CD14-positive monocyte (primary cell): ENCODE measurements around the gene MORC1. TPM values are rescaled to one million over a fixed set of nuclear protein-coding genes. Genes with fewer than 3 reads are reported as not detected.

Experiments used
- DNase-seq, 3 donors: peaks; one replicate each; pipeline ENCODE4 v3.0.0-alpha.2; 2011 to 2022
- H2AFZ ChIP-seq: 2 replicates; pipeline ENCODE4 v1.6.0; 2012; ENCODE audit warnings: mild to moderate bottlenecking, low read depth, low read length, inconsistent platforms; ENCODE audit not compliant: insufficient read depth, poor library complexity, severe bottlenecking
- H3K27ac ChIP-seq, 2 donors: 1 replicate in 1 of 2; 2 replicates in 1 of 2; pipeline ENCODE4 v1.5.1; 2012 to 2013; ENCODE audit warnings: low read length in 2 of 2, control low read depth in 1 of 2, inconsistent platforms in 1 of 2, low read depth in 1 of 2, mild to moderate bottlenecking in 1 of 2
- H3K27me3 ChIP-seq, 2 donors: one replicate each; pipeline versions ENCODE4 v1.6.0 to v1.6.1; 2011 to 2013; ENCODE audit warnings: low read length in 2 of 2; ENCODE audit not compliant: control insufficient read depth in 2 of 2, insufficient read depth in 2 of 2
- H3K36me3 ChIP-seq, 2 donors: replicated peaks in 1 of 2; 1 replicate in 1 of 2; 2 replicates in 1 of 2; pipeline versions ENCODE4 v1.5.1 to v1.6.1; 2012 to 2013; ENCODE audit warnings: low read length in 2 of 2, control low read depth in 1 of 2, inconsistent platforms in 1 of 2, mild to moderate bottlenecking in 1 of 2; ENCODE audit not compliant: insufficient read depth in 2 of 2, control insufficient read depth in 1 of 2
- H3K4me1 ChIP-seq, 2 donors: 1 replicate in 1 of 2; 2 replicates in 1 of 2; pipeline versions ENCODE4 v1.5.1 to v1.6.1; 2012 to 2013; ENCODE audit warnings: low read length in 2 of 2, control low read depth in 1 of 2, inconsistent platforms in 1 of 2, mild to moderate bottlenecking in 1 of 2, moderate library complexity in 1 of 2; ENCODE audit not compliant: insufficient read depth in 2 of 2, control insufficient read depth in 1 of 2
- H3K4me2 ChIP-seq: replicated peaks from 2 replicates; pipeline ENCODE3; 2012; ENCODE audit warnings: low read length, moderate library complexity, mild to moderate bottlenecking; ENCODE audit not compliant: poor library complexity, severe bottlenecking; ENCODE audit errors: extremely low read depth
- H3K4me3 ChIP-seq, 3 experiments: fragments of 200-600 bp in 1 of 3; sonication (generic) in 1 of 3; replicated peaks in 1 of 3; 1 replicate in 2 of 3; 2 replicates in 1 of 3; pipeline ENCODE4 v1.5.1; 2011 to 2013; ENCODE audit warnings: low read length in 3 of 3, mild to moderate bottlenecking in 3 of 3, control low read depth in 2 of 3, low read depth in 2 of 3, inconsistent platforms in 1 of 3, moderate library complexity in 1 of 3
- H3K79me2 ChIP-seq: 2 replicates; pipeline ENCODE4 v1.6.0; 2012; ENCODE audit warnings: mild to moderate bottlenecking, control low read depth, inconsistent platforms, low read length, moderate library complexity; ENCODE audit not compliant: insufficient read depth
- H3K9ac ChIP-seq: 2 replicates; pipeline ENCODE4 v1.6.0; 2017; ENCODE audit warnings: low read length, mild to moderate bottlenecking; ENCODE audit not compliant: insufficient read depth, poor library complexity, severe bottlenecking
- H3K9me3 ChIP-seq, 2 donors: replicated peaks in 1 of 2; 1 replicate in 1 of 2; 2 replicates in 1 of 2; pipeline versions ENCODE4 v1.5.1 to v1.6.1; 2012 to 2013; ENCODE audit warnings: low read length in 2 of 2, control low read depth in 1 of 2; ENCODE audit not compliant: control insufficient read depth in 1 of 2, insufficient read depth in 1 of 2
- H4K20me1 ChIP-seq: 2 replicates; pipeline ENCODE4 v1.6.0; 2012; ENCODE audit warnings: mild to moderate bottlenecking, low read length, control low read depth, moderate library complexity; ENCODE audit not compliant: insufficient read depth
- H3K27ac Mint-ChIP-seq, 7 donors: one replicate each; pipeline ENCODE4 v1.8.0; 2020; ENCODE audit warnings: mild to moderate bottlenecking in 7 of 7, mixed read lengths in 7 of 7, moderate library complexity in 6 of 7, inconsistent platforms in 2 of 7
- H3K27me3 Mint-ChIP-seq, 3 donors: one replicate each; pipeline ENCODE4 v1.8.0; 2021 to 2022; ENCODE audit warnings: low read depth in 3 of 3, mild to moderate bottlenecking in 3 of 3, mixed read lengths in 3 of 3, moderate library complexity in 3 of 3, inconsistent platforms in 1 of 3
- H3K36me3 Mint-ChIP-seq, 2 donors: one replicate each; pipeline ENCODE4 v1.8.0; 2020; ENCODE audit warnings: mixed read lengths in 2 of 2, inconsistent platforms in 1 of 2, mild to moderate bottlenecking in 1 of 2
- H3K4me1 Mint-ChIP-seq: one replicate; pipeline ENCODE4 v1.8.0; 2020; ENCODE audit warnings: mild to moderate bottlenecking, mixed read lengths
- H3K4me3 Mint-ChIP-seq, 2 donors: one replicate each; pipeline ENCODE4 v1.8.0; 2020; ENCODE audit warnings: mild to moderate bottlenecking in 2 of 2, mixed read lengths in 2 of 2, moderate library complexity in 1 of 2
- H3K9me3 Mint-ChIP-seq, 7 donors: one replicate each; pipeline ENCODE4 v1.8.0; 2020 to 2022; ENCODE audit warnings: mixed read lengths in 7 of 7, mild to moderate bottlenecking in 6 of 7, moderate library complexity in 6 of 7, inconsistent platforms in 2 of 7
- WGBS: methylation state at CpG from one replicate; pipeline ENCODE4 v1.1.5; 2013; ENCODE audit warnings: missing lambda C conversion rate; ENCODE audit not compliant: insufficient coverage; 5-methylcytosine and 5-hydroxymethylcytosine counted together
- intact Hi-C, 2 donors: fragments of 100-400 bp; cut with micrococcal nuclease; formaldehyde crosslinking; loops; one replicate each; pipeline versions ENCODE4 v1.15.0 to v1.15.1; 2023
- polyA plus RNA-seq, 3 donors: library from polyadenylated mRNA; depleted of rRNA in 1 of 3; unstranded in 2 of 3; stranded (reverse) in 1 of 3; fragments of 300-500 nt in 2 of 3; fragments of >200 nt in 1 of 3; fragmentation: Illumina TruSeq in 2 of 3; gene quantifications; 1 replicate in 2 of 3; 2 replicates in 1 of 3; pipeline ENCODE4 v1.2.3, GENCODE V29; 2012 to 2021
- TF ChIP-seq, protein P1 (sequence below): fragments of 200-600 bp; IDR thresholded peaks from one replicate; pipeline ENCODE4 v1.8.0; 2022; ENCODE audit warnings: antibody characterized with exemption, mild to moderate bottlenecking

The MORC1 gene
- polyA plus RNA-seq, 3 donors, result not detected

DNA sequence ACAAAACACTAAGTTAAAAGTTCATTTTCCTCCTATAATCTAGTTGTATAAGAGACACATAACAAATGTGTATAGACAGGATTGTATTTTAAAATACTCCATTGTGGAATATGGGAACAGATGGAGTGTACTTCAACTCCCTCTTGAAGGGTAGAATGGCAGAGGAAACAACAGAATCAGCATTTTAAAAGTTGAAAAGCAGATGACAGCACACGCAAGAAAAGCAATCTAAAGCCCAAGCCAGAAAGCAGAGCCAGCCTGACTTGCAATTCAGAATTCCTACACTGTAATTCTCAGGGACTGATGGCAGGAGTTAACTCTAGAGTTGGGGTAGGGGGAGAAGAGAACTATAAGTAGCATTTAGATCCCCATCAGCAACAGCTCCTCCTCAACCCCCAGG lies 22.8 kb downstream of the MORC1 start:
- Mint-ChIP-seq H3K9me3 (no peaks in the 10 kb centered on the region), H3K4me1 (peaks cover 4% of the 10 kb centered on the region), H3K36me3 (no peaks in the 10 kb centered on the region), H3K4me3 (no peak overlapping the region), H3K27ac (no peak overlapping the region), H3K27me3 (no peaks in the 10 kb centered on the region)
- Histone ChIP-seq H3K4me3 (no peak overlapping the region), H3K4me2 (no peak overlapping the region), H3K27me3 (no peaks in the 10 kb centered on the region), H3K36me3 (no peaks in the 10 kb centered on the region), H3K27ac (no peak overlapping the region), H3K9ac (no peak overlapping the region), H3K9me3 (no peaks in the 10 kb centered on the region), H3K4me1 (no peaks in the 10 kb centered on the region), H4K20me1 (no peaks in the 10 kb centered on the region), H3K79me2 (no peaks in the 10 kb centered on the region), H2AFZ (no peak overlapping the region)
- TF ChIP-seq, protein P1, sequence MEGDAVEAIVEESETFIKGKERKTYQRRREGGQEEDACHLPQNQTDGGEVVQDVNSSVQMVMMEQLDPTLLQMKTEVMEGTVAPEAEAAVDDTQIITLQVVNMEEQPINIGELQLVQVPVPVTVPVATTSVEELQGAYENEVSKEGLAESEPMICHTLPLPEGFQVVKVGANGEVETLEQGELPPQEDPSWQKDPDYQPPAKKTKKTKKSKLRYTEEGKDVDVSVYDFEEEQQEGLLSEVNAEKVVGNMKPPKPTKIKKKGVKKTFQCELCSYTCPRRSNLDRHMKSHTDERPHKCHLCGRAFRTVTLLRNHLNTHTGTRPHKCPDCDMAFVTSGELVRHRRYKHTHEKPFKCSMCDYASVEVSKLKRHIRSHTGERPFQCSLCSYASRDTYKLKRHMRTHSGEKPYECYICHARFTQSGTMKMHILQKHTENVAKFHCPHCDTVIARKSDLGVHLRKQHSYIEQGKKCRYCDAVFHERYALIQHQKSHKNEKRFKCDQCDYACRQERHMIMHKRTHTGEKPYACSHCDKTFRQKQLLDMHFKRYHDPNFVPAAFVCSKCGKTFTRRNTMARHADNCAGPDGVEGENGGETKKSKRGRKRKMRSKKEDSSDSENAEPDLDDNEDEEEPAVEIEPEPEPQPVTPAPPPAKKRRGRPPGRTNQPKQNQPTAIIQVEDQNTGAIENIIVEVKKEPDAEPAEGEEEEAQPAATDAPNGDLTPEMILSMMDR, result no peak
- WGBS, result no CpG with 5 or more reads among the region's 1 CpG
- intact Hi-C loops, result no loop called here
- DNase-seq, result no peak

DNA sequence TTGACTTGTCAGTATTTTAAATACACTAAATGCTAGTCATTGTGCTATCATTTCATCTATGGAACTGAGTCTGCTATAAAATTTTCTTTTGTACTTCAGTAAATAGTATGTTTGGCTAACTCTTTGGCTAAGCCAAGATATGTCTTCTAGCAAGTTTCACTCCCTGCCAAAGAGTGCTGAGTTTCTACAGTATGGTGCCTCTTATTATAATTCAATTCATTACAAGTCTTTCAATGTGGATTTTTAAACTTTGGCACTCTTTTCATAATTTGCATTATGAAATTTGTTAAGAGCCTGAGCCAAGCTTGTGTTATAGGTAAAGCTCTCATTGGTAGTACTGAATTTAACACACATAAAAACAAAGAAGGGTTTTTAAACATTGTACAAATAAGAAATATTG lies 24.4 kb downstream of the MORC1 start:
- H3K27ac Mint-ChIP-seq, result no peak overlapping the region
- no peak overlapping the region for H3K4me3 Mint-ChIP-seq
- intact Hi-C loops, result no loop called here
- H3K27me3 ChIP-seq, result no peaks in the 10 kb centered on the region
- H2AFZ ChIP-seq, result no peak overlapping the region
- peaks cover 4% of the 10 kb centered on the region for H3K4me1 Mint-ChIP-seq
- H3K79me2 ChIP-seq, result no peaks in the 10 kb centered on the region
- TF ChIP-seq, protein P1, result no peak
- DNase-seq, result no peak
- no peaks in the 10 kb centered on the region for H3K9me3 ChIP-seq
- H3K4me3 ChIP-seq, result no peak overlapping the region
- H3K4me2 ChIP-seq, result no peak overlapping the region
- H3K4me1 ChIP-seq, result no peaks in the 10 kb centered on the region
- H3K27me3 Mint-ChIP-seq, result no peaks in the 10 kb centered on the region
- no peaks in the 10 kb centered on the region for H3K9me3 Mint-ChIP-seq
- H4K20me1 ChIP-seq, result no peaks in the 10 kb centered on the region
- H3K27ac ChIP-seq, result no peak overlapping the region
- H3K36me3 Mint-ChIP-seq, result no peaks in the 10 kb centered on the region
- no peak overlapping the region for H3K9ac ChIP-seq
- no peaks in the 10 kb centered on the region for H3K36me3 ChIP-seq
